AG20443 (cell line): Measurements from ENCODE around the gene NME7.
"Not testable (repeated sequence)": the region's sequence is repeated elsewhere in the genome, so short reads cannot be mapped to it uniquely, and the experiment has no call there.

ENCODE experiments used
- DNase-seq: peaks from one replicate; pipeline ENCODE4 v3.0.0; 2012; ENCODE audit warnings: low spot score, mixed read lengths

The NME7 gene

GRCh38 chr1:169367686-169368405, at the start of gene NME7, which contains the start of gene BLZF1:
NME7 (minus strand) TSS chr1:169367797; CDS start chr1:169367710, 87 bp downstream.
BLZF1 (plus strand) TSS chr1:169368195; CDS start chr1:169369523, 1,328 bp downstream.
- DNase-seq = peak; percentile 97

DNA sequence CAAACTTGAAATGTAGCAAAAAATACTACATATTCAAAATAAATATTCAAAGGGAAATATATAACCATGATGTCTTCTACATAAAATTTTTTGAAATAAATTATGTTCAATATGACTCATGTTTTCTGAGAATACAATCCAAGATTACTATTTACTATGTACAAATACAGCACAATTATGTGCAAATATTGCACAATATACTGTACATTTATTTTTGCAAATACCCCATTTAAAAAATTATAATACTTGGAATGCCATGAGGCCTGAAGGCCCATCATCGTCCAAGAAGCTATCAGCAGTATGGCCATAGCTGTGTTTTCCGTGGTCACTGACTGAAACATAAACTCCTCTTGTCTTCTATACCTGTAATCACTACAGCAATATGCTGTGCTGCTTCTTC, 47.4 kb upstream of the NME7 start:
- no peak for DNase-seq

- not testable (repeated sequence) for DNase-seq
Observed at GRCh38 chr1:169408340-169408739, 40.7 kb upstream of the NME7 start.

GRCh38 chr1:169402578-169402977, 35.0 kb upstream of the NME7 start:
- DNase-seq = not testable (repeated sequence)

DNA sequence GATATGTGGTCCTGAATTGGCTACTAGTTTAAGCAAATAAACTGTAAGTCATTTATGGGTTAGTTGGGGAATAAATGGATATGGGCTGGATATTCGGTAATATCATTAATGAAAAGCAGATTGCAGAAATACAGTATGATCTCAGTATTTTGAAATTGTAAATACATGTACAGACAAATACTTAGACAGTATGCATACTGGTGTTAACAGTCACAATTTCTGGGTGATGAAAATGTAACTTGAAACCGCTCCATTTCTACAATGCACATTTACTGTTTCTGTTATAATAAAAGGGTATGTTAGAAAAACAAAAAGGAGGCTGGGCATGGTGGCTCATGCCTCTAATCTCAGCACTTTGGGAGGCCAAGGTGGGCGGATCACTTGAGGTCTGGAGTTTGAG, 28.4 kb upstream of the NME7 start:
- DNase-seq = no peak

DNA sequence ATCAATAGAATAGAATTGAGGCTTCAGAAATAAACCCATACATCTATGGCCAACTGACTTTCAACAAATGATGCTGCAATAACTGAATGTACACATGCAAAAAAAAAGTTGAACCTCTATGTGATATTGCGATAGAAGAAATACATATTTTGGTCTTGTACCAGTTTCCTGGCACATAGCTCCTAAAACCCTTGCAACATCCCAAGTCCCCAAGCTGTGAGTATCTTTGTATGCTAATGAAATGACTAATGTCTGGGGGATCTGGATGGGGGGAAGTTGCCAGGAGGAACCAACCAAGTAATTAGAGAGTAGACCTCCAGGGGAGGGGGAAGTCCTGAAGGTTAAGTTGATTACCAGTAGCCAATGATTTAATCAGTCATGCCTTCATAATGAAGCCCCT, 24.8 kb upstream of the NME7 start:
- DNase-seq = no peak

- DNase-seq = no peak
Observed at GRCh38 chr1:169390303-169390702, 22.7 kb upstream of the NME7 start.

GRCh38 chr1:169387399-169387798, 19.8 kb upstream of the NME7 start:
- no peak for DNase-seq

- no peak for DNase-seq
Observed at GRCh38 chr1:169383449-169383848, 15.9 kb upstream of the NME7 start.

DNA sequence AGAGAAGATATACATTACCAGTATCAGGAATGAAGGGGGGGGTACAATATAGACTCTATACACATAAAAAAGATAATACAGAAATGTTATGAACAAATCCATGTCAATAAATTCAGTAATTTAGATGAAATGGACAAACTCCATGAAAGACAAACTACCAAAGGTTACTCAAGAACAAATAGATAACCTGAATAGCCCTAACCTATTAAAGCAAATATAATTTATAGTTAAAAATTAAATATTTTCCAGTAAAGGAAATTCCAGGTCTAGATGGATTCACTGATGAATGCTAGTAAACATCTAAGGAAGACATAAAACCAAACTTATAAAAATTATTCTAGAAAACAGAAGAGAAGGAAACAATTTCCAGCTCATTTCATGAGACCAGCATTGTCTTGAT, 13.6 kb upstream of the NME7 start:
- no peak for DNase-seq

DNA sequence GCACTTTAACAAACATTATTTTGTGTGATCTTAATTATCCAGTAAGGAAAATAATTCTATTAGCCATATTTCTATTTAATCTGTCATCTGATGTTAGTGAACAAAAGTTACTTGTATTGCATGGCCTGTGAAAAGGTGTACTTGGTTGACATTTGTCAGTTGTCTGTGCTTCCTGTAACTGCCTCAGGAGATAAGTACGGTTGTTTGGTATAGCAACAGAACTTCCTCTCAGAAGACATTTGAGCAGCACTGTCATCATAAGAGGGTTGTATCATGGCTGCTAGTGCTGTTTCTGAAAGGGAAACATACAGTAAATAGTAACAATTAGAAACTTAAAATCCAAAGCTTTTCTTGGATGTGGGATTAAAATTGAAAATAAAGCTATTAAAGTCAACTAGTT, 3.8 kb upstream of the NME7 start:
- no peak for DNase-seq

GRCh38 chr1:169368406-169368769, 791 bp upstream of the NME7 start:
- DNase-seq = peak; percentile 20

DNA sequence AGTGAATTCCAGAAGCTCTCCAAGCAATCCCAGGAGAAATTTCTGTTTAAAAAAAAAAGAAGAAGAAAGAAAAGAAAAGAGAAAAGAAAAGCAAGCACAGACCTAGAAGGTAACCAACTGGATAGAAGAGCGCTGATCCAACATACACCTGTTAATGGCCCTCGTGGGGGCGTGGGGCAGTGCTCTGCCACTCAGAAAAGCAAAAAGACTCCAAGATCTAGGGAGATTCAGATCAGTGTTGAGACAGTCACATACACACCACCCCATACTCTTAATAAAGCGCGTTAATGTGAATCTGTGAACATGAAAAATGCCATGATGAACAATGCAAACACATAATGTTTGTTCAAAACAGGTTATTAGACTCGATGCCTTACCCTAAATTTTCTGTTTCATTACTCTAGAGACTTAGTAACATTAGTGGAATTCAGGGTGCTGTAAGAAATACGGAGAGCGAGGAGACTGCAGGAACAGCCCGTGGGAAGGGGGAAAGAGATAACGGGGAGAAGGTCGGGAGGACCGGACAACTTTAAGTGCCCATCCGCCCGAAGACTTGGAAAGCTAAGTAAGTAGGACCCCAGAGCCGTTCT, 406 bp downstream of the NME7 start:
- DNase-seq = no peak

DNA sequence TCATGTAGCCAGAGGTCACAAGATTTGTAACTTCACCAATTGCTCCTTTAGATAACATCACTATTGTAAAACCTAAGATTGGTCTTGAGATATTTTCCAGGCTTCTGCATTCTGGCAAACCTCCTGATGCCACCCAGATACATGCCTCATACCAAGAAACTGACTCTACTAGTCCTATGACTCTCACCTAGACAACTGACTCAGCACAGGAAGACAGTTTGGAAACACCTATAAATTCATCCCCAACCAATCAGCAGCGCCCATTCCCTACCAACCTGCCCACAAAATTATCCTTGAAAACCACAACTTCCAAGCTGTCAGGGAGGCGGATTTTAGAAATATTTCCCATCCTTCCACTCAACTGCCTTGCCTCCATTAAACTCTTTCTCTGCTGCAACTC, 2.6 kb downstream of the NME7 start:
- DNase-seq = no peak

- peak; percentile 24 for DNase-seq
Observed at GRCh38 chr1:169363046-169363730, 4.4 kb downstream of the NME7 start.

- DNase-seq = no peak
Observed at GRCh38 chr1:169361281-169361680, 6.3 kb downstream of the NME7 start.

DNA sequence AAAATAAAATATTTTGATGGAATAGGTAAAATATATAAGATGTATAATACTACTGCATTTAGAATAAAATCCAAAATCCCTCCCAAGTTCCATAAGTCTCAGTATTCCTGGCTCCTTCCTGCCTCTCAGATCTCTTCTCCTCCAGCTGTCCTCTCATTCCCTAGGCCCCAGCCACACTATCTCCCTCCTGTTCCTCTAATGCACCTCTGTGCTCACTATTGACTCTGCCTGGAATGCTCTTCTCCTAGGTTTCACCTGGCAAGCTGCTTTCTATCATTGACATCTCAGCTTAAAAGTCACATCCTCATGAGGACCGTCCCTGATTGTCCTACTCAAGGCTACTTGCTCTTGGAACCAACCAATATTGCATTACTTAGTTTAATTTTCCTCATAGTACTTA, 7.2 kb downstream of the NME7 start:
- no peak for DNase-seq

GRCh38 chr1:169348383-169349036, 19.1 kb downstream of the NME7 start:
- DNase-seq = peak; percentile 34

GRCh38 chr1:169347688-169348382, 19.8 kb downstream of the NME7 start:
- no peak for DNase-seq

DNA sequence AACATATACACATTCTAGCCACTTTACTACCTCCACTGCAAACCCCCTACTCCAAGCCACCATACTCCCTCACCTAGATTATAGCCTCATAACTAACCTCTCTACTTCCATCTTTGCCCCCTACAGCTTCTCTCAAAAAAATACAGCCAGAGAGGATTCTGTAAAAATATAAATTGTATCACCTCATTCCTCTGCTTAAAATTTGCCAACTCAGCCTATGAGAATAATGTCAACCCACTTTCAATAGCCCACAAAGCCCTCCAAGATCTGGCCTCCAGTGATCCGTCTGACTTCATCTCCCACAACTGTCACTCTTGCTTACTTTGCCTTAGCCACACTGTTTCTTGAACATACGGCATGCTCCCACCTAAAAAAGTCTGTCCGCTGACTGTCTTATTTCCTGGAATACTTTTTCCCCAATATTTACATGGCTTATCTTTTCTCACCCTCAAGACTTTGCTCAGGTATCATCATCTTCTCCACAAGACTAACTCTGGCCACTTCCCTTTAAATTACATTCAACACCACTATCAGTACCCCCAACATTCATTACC, 21.5 kb downstream of the NME7 start:
- no peak for DNase-seq

DNA sequence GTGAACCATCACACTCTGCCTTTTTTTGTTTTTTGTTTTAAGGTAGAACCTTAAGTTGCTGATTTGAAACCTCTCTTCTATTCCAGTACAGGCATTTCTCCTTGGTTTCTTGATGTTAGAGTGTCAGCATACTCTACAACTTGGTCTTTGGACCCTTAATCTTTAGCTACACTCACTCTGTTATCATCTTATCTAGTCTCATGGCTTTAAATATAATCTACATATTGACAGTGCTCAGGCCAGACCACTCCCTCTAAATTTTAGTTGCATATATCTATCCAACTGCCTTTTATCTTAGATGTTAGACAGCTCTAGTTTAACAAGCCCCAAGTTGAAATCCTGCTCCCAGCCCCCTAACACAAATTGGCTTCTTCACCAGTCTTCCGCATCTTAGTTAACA, 22.1 kb downstream of the NME7 start:
- DNase-seq = no peak

GRCh38 chr1:169342096-169342495, 25.5 kb downstream of the NME7 start:
- DNase-seq = not testable (repeated sequence)
